HG03064 (cell line): ENCODE data around the gene ANKRD53.

Source experiments
- ATAC-seq: cut with Tn5 transposase; IDR thresholded peaks from one replicate; pipeline ENCODE4 v1.9.1; 2021; ENCODE audit warnings: low read depth; ENCODE audit not compliant: unreplicated experiment

The ANKRD53 gene

GRCh38 chr2:70978341-70979179, at the start of gene ANKRD53:
Gene ANKRD53 (plus strand): TSS chr2:70978630. CDS start chr2:70978646, 16 bp downstream.
- no peak for ATAC-seq

- no peak for ATAC-seq
Measured at GRCh38 chr2:70930371-70931329, 47.8 kb upstream of the ANKRD53 start.

- no peak for ATAC-seq
Measured at GRCh38 chr2:70931376-70932000, 46.9 kb upstream of the ANKRD53 start.

- ATAC-seq: no peak
Measured at GRCh38 chr2:70932631-70933230, 45.7 kb upstream of the ANKRD53 start.

GRCh38 chr2:70934981-70935380, 43.4 kb upstream of the ANKRD53 start:
- no peak for ATAC-seq

GRCh38 chr2:70935468-70936164, 42.8 kb upstream of the ANKRD53 start, which contains the start of gene ATP6V1B1:
Gene ATP6V1B1 (plus strand): TSS chr2:70935900. CDS start chr2:70935955, 55 bp downstream.
- no peak for ATAC-seq

GRCh38 chr2:70936165-70936978, 42.1 kb upstream of the ANKRD53 start:
- no peak for ATAC-seq

- ATAC-seq: no peak
Measured at GRCh38 chr2:70936979-70937811, 41.2 kb upstream of the ANKRD53 start.

GRCh38 chr2:70937866-70938585, 40.4 kb upstream of the ANKRD53 start:
- no peak for ATAC-seq

- no peak for ATAC-seq
Measured at GRCh38 chr2:70938586-70938950, 39.9 kb upstream of the ANKRD53 start.

GRCh38 chr2:70939001-70939838, 39.2 kb upstream of the ANKRD53 start:
- ATAC-seq: no peak

- ATAC-seq: no peak
Measured at GRCh38 chr2:70939839-70940580, 38.4 kb upstream of the ANKRD53 start.

- no peak for ATAC-seq
Measured at GRCh38 chr2:70941186-70941585, 37.2 kb upstream of the ANKRD53 start.

- no peak for ATAC-seq
Measured at GRCh38 chr2:70941701-70942100, 36.7 kb upstream of the ANKRD53 start.

GRCh38 chr2:70942396-70943204, 35.8 kb upstream of the ANKRD53 start:
- ATAC-seq: no peak
